SKM-1 (cell line): ENCODE measurements around the gene MAMLD1.

Experiments used
- DNase-seq: peaks from one replicate; lab custom pipeline; 2025; ENCODE audit not compliant: unreplicated experiment; lab: John Stamatoyannopoulos, UW

MAMLD1 gene

DNA sequence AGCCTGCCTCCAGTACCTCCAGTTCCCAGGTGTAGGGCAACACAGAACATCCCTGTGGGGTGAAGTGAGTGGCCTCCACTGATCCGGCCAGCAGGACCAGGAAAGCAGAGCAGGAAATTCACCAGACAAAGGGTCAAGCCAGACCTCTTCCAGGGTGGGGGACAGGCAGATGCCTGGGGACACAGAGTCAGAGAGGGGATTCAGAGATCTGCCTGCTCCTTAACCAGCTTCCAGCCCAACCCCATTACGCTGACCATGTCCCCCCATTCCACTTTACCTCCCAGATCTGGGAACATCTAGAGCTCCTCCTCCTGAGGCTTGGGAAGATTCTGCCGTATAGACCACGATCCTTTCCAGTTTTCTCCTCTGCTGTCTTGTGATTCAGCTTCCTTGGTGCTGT, 132.4 kb downstream of the MAMLD1 start:
- no peak for DNase-seq

DNA sequence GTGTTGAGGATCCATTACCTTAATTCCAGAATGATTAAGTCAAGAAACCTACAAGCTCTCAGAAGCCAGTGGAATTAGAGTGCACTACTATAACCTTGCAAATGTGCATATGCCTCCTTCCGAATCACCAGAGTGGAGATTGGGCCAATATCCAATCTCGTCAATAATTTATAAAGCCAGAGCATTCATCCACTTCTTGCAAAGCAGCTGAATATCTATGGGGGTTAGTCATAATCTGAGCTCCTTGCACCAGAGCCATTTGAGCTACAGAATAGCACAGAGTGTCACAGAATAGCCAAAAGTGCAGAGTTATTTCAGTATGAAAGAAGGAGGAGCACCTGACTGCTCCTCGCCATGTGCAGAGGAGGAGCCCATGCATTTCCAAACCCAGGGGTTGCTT, 136.1 kb downstream of the MAMLD1 start:
- DNase-seq: no peak

DNA sequence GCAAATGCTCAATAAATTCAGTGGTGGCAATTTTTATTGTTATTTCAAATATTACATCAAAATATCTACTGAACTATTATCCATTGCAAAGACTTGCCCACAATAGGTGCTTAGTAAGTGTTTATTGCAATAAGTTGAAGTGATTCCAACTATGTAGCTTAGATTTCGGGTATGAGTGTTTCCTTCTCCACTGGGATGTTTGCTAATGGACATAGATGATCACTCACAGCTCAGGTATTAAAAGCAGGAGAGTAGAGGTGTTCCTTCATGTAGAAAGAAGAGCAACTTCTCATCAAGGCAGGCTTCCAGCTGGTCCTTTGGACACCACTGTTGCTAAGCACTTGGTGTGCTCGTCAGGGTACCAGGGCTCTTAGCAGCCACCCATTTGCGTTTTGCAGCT, 139.0 kb downstream of the MAMLD1 start:
- DNase-seq: no peak

DNA sequence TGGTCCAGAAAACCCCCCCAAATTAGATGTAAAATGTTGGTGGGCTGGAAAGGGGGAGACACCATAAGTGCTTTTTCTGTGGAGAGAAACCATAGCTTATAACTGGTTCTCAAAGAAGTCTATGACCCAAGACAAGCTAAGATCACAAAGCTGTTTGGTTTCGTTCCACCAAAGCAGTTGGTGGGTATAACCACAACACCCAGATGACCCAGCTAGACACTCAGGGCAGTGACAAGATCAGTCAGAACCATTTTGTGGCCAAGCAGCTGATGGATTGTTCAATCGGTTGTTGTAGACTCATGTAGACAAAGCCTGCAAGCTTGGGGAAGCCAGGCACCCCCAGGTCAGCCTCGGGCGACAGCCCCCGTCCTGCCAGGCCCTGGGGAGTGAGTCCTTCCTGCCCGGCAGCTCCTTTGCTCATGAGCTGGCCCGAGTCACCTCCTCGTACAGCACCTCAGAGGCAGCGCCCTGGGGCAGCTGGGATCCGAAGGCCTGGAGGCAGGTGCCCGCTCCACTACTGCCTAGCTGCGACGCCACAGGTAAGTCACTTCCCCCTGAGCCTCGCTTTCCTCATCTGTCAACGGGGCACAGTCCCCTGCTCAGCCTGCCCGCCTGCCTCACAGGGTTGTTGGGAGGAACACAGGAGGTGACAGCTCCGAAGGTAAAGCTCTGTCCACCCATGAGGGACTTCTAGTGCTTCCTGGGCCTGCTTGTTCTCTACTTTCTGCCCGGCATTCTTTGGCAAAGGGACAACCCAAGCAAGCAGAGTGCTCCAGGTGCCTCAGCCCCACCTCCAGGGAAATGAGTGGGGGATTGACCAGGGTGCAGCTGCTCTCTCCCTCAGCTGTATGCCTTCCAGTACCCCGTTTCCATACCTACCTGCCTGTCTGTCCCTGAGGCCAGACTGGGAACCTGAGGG, 140.1 kb downstream of the MAMLD1 start:
- DNase-seq: no peak

DNA sequence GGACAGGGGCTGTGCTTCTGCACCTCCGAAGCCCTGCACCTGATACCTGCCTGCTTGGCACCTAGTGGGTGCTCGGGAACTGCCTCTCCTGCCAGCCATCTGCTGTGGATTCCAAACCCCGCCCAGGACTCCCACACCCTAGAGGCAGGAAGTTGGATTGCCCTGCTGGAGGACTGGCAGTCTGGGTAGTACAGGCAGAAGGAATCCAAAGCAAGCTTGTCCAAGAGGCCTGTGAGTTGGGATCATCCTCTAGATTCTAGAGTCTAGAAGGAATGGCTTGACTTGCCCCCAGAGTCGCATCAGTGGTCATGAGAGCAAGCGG, 140.7 kb downstream of the MAMLD1 start:
- no peak for DNase-seq

DNA sequence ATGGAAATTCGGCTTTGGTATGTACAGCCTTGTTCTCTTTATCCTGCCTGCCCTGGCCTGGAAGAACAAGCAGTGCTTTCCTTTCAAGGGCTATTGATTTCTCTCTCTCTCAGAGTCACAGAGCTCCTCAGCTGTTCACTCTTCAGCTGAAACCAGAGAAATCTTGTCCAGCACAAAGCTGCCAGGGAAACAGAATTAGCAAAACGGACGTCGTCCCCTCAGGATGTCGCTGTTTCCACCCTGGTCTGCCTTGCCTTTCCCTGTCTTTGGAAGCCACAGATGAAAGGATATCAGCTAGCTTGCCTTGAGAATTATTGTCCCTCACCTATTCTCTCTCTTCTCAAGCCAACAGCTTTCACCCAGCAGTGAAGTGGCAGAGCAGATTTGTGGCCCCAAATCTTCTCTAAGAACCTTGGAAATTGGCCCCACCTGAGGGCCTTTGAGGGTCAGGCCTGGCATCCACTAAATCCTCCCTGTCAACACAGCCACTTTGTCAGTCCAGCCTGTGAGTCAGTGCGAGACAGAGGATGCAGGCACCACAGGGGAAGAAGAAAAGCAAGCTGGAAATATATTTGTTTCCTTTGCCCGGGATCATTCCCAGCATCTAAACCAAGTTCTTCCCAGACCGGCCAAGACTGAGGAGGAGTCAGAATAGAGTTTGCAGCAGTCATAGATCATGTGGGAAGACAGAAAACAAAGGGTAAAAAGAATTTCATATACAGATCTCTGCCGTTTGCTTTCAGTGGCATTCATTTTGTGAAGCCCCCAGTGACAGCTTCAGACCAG, 141.5 kb downstream of the MAMLD1 start:
- DNase-seq: no peak

DNA sequence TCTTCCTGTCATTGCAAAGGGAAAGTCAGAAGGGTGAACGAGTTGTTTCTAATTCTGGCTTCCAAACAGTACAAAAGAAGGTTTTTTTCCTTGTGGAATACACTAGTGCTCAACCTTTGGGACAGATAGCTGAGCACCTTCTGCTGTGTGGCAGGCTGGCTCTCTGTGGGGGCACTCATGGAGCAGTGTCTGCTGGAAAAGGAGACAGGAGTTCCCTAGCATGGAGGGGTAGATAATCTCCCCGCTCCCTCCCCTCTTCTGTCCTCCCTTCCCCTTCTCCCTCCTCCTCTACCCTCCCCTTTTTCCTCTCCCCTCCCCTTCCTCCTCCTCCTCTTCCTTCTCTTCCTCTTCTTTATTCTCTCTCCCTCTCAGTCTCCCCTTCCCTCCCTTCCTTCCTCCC, 142.9 kb downstream of the MAMLD1 start:
- no peak for DNase-seq

DNA sequence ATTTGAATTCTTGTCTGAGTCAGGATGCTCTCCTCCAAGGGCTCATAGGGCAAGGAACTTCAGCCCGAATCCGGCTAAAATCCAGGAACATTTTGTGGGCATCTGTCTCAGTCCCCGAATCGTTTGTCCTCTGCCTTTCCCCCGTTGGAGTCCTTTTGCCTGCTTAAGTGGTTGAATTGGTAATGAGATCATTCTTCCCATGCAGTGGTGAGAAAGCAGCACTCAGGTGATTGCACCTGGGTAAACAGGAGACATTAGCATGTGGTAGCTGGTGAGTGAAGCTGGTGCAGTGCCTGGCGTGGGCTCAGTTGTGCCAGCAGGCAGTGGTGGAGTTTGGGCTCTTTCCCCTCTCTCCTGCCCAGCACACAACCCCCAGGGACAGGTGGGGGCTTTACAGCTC, 143.4 kb downstream of the MAMLD1 start:
- DNase-seq: no peak

DNA sequence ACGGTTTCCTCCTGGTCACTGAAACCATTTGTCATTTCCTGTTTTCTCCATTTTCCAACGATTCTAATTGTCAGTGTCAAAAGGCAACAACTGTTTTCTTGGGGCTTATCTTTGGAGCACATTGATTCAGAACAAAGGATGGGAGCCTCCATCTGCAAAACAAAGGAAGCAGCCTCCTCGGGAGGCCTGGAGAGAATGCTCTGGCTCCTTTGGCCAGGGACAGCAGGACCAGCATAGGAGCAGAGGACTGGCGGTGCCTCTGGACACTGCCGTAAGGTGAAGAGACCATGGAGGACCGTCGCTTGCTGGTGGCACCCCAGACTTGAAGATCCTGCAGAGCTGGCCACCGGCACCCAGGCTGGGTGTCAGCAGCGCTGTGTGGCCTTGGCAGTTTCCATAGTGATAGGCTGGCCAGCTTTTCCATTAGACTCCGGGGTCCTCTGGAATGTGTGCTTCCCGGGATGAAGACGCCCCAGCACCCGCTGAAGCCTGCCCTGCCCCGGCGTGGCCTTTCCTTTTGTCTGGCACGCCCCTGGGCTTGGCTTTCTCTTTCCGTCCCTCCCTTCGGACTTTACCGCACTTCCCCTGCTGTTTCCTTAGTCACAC, 144.2 kb downstream of the MAMLD1 start:
- DNase-seq: no peak

DNA sequence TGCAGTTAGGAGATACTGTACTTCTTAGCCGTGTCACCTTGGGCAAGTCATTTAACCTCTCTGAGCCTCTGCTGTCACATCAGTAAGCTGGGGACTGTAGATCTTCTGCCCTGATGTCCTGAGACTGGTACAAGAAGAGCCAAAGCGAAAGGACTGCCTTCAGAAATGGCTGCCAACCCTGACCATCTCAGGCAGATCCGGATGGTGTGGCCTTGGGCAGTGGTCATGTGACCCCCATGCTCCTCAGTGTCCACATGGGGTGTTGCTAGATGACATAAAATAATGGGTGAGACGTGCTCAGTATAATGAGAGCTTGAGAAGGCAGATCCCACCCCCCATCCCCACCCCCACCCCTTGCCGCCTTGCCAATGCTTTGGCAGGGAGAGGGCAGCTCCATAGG, 144.9 kb downstream of the MAMLD1 start:
- DNase-seq: no peak

DNA sequence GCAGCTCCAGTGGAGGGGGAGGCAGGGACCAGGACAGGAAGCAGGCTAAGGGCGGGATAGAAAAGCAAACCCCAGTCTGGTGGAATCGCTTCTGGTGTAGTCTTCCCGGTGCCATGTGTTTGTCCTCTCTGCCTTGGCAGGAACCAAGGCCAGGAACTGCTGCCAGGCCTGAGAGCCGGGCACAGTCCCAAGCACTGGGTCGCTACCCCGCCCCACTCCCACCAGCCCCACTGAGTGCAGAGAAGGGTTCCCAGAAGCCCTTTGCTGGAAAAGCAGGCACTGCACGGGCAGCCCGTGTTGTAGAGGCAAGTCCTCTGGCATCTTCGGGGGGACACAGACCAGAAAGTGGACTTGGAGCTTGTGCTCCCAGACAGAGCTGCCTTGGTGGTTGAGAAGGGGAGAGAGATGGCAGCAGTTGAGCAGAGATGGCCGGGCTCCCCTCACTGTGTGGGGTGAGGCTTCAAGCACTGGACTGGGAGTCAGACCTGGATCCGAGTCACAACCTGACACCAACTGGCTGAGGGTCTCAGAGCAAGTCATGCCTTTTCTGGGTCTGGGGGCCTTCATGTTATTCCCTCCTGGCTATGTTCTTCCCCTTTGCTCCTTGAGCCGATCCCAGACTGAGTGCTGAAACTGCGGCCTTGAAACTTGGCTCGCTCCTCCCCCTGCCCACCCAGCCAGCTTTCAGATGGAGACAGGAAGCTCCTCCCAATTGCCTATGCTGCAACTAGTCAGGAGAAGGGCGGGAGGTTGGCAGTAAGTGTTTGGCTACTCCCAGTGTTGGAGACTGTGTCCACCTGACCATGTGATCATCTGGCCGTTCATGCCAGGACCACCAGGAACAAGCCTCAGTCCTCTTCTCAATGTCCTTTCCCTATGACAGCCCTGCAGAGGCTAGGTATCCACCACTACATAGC, 145.6 kb downstream of the MAMLD1 start:
- no peak for DNase-seq

DNA sequence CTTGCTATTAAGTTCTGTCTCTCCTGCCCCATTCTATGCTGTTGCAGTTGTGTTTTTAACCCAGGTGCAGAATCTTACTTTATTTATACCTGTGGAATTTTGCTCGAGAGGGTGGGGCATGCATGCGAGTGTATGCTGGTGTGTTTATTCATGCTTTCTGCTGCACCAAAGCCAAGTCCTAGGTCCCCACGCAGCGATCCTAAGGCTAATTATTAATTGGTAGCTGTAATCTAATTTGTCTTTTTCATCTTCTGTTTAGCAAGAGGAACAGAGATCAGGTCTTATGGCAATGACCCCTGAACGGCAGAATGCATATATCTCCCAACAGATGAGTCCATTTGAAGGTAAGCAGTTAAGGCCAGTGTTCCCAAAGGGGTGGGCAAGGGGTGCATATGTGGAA, 146.6 kb downstream of the MAMLD1 start:
- DNase-seq: no peak

DNA sequence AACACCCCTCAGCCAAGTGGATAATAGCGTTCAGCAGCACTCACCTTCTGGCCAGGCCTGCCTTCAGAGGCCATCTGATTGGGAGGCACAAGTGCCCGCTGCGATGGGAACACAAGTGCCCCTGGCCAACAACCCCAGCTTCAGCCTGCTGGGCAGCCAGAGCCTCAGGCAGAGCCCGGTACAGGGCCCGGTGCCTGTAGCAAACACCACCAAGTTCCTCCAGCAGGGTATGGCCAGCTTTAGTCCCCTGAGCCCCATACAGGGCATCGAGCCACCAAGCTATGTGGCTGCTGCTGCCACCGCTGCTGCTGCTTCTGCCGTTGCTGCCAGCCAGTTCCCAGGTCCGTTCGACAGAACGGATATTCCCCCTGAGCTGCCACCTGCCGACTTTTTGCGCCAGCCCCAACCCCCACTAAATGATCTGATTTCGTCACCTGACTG, 149.4 kb downstream of the MAMLD1 start:
- no peak for DNase-seq

DNA sequence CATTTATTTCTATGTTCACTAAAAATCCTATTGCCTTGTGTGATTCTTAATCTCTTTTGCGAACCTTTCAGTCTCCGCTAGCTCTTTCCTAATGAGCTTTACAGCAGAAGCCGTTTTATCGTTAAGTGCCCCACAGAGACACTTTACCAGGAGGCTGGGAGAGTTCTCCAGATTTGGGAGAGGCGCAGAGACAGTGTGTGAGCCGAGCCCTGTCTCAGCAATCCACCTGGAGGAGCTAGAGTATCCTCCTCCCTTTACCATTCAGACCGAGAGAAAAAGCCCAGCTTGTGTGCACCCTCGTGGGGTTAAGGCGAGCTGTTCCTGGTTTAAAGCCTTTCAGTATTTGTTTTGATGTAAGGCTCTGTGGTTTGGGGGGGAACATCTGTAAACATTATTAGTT, 150.4 kb downstream of the MAMLD1 start:
- no peak for DNase-seq

DNA sequence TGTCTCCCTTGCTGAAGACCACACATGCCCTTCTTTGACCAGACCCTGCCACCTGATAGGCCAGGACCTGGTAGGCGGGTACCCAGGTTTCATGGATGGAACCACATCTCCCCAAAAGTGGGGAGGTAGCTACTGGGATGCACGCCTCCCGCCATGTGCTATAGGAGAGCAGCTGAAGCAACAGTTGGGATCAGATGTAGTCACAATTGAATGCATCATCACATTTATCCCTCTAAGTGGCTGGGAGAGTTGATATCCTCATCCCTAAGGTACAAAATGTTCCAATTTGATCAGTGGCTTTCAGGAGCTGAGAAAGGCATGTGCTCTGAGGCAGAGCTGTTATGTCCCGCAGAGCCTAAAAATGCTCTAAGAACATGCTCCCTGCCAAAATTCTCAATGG, 151.3 kb downstream of the MAMLD1 start:
- DNase-seq: no peak

DNA sequence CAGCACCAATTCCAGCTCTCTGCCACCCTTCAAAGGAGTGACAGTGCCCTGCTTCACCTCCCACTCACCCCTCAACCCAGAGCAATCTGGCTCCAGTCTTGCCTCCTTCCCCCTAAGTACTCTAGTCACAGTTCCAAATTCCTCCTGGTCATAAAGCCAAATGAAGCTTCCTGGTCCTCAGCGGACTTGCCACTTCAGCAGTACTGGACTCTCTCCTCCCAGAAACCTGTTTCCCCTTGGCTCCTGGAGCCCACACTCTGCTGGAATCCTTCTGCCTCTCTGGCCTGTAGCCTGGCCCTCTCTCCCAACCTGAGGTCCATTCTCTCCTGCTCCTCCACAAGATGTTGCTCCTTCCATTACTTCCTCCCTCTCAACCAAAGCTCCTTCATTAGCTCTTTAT, 152.7 kb downstream of the MAMLD1 start:
- DNase-seq: no peak

DNA sequence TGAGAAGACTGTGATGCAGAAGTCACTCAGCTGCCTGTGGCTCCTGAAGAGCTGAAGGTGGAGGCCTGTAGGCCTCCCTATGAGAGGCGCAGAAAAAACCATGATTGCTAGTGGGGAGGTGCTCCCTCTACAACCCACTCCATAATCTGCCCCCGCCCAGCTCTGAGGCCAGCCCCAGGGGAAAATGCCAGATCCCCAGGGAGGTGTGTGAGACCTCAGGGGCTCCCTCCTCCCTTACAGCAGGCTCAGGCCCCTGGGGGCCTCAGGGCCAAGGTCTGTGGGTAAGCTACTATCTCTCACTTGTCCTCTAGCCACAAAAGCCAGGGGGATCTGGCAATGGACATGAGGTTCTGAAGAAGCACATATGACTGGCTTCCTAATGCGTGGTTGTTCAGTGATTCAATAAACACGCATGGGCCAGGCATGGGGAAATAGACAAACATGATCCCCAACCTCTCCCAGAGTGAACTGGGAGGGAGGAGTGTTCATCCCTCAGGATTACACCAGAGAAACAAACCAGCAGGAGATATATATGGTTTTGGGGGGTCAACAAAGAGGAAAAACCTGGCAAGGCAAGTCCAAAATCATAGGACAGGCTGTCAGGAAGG, 154.3 kb downstream of the MAMLD1 start:
- no peak for DNase-seq

DNA sequence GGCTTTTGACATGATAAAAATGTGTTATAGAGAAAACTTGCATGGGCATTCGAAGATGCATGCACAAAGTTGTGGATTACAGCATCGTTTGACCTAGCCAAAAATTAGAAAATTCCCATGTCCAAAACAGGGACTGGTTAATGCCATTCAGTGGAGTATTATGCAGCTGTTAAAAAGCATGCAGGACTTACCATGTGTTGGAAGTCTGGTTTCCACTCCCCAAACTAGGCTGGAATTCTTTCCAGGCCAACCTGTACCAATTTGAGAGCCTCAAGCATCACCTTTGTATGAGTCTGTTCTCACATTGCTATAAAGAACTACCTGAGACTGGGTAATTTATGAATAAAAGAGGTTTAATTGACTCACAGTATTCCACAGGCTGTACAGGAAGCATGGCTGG, 159.4 kb downstream of the MAMLD1 start:
- DNase-seq: no peak

DNA sequence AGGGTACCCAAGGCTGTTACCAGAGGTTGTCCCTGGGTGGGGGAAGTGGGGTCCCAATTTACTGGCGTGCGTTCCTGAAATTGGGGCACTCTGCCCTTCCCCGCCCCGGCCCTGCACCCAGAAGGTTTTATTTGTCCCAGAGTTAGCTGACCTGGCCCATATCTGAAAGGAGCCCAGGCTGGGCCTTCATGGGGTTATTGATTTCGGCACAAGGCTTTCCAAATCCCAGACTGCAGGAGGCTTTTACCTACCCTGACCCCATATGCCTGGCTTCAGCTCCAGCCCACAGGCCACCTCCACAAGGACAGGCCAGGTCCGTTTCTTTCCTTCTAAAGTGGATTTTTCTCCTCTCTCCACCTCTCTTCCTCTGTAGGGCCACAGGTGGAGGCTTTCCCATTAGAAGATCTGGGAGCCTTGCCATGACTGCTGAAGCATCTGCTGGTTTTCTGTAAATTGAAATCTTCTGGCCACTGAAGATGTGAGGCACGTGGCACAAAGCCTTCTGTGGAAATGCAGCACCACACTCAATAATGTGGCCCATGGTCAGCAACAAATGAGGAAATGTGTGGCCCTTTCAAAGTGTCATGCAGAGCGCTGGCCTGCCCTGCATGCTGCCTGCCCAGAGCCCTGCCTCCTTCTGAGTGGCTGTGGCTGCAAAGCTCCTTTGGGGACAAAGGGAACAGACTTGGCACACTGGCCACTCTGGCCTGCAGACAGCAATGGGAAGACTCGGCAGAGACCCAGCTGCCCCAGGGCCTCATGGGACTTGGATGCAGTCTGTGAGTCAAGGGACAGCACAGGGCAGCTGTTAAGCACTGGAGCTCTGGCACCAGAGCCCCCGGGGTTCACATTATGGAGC, 162.2 kb downstream of the MAMLD1 start:
- no peak for DNase-seq

DNA sequence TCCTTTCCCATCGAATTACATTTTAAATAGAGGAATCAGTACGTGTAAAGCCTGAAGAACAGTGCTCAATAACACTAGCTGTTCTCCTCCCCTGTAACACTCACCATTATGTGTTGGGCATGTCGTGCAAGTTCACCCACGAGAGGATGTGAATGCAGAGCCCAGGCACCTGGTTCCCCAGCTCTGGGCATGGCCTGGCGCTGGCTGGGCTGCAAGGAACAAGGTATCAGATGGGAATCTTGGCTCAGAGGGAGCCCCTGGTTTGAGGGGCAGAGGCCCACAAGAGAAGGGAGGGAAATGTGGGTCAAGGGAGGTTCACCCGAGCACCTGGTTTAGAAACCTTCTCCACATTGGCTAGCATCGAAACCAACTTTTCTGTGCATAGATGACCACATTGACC, 163.6 kb downstream of the MAMLD1 start:
- no peak for DNase-seq
